GM03348 (cell line): Measurements from ENCODE around the gene ADGRL3.

Experiments used
- DNase-seq: peaks from one replicate; pipeline ENCODE4 v3.0.0; 2012; ENCODE audit warnings: low spot score

Gene ADGRL3

GRCh38 chr4:61277785-61278760 lies 77.9 kb downstream of the ADGRL3 start:
- DNase-seq = no peak

GRCh38 chr4:61292322-61292721 lies 92.2 kb downstream of the ADGRL3 start:
- DNase-seq = no peak

- no peak for DNase-seq
Measured at GRCh38 chr4:61293707-61294400, 93.7 kb downstream of the ADGRL3 start.

GRCh38 chr4:61294936-61295335 lies 94.8 kb downstream of the ADGRL3 start:
- no peak for DNase-seq

- no peak for DNase-seq
Measured at GRCh38 chr4:61296144-61296543, 96.0 kb downstream of the ADGRL3 start.

GRCh38 chr4:61298178-61298740 lies 98.1 kb downstream of the ADGRL3 start:
- no peak for DNase-seq

GRCh38 chr4:61299316-61299715 lies 99.2 kb downstream of the ADGRL3 start:
- DNase-seq = no peak

GRCh38 chr4:61300266-61300844 lies 100.2 kb downstream of the ADGRL3 start:
- no peak for DNase-seq

- DNase-seq = no peak
Measured at GRCh38 chr4:61301271-61301670, 101.1 kb downstream of the ADGRL3 start.

- DNase-seq = no peak
Measured at GRCh38 chr4:61308033-61308432, 107.9 kb downstream of the ADGRL3 start.

- no peak for DNase-seq
Measured at GRCh38 chr4:61309616-61310015, 109.5 kb downstream of the ADGRL3 start.

GRCh38 chr4:61312526-61312925 lies 112.4 kb downstream of the ADGRL3 start:
- DNase-seq = no peak

- no peak for DNase-seq
Measured at GRCh38 chr4:61318431-61318830, 118.3 kb downstream of the ADGRL3 start.

GRCh38 chr4:61319156-61319555 lies 119.0 kb downstream of the ADGRL3 start:
- no peak for DNase-seq

- no peak for DNase-seq
Measured at GRCh38 chr4:61320154-61320553, 120.0 kb downstream of the ADGRL3 start.

GRCh38 chr4:61320631-61321030 lies 120.5 kb downstream of the ADGRL3 start:
- no peak for DNase-seq

GRCh38 chr4:61332693-61333092 lies 132.6 kb downstream of the ADGRL3 start:
- no peak for DNase-seq

GRCh38 chr4:61333490-61333889 lies 133.4 kb downstream of the ADGRL3 start:
- DNase-seq = no peak

GRCh38 chr4:61335241-61335763 lies 135.2 kb downstream of the ADGRL3 start:
- no peak for DNase-seq

GRCh38 chr4:61336488-61336887 lies 136.4 kb downstream of the ADGRL3 start:
- DNase-seq = no peak

- DNase-seq = no peak
Measured at GRCh38 chr4:61336916-61337315, 136.8 kb downstream of the ADGRL3 start.

GRCh38 chr4:61342061-61342460 lies 141.9 kb downstream of the ADGRL3 start:
- no peak for DNase-seq
